IMR-90 (cell line): ENCODE measurements around the gene ALOX5AP.

Source experiments
- CHD1 ChIP-seq: IDR thresholded peaks from 2 replicates; pipeline ENCODE4 v1.6.1; 2012; ENCODE audit warnings: low read depth, low read length, improper control_type of control experiment
- CTCF ChIP-seq: conservative IDR thresholded peaks from 2 replicates; pipeline ENCODE4 v1.5.1; 2012; ENCODE audit warnings: mild to moderate bottlenecking, low read depth, low read length, improper control_type of control experiment
- ELK1 ChIP-seq: fragments of 150-350 bp; IDR thresholded peaks from 2 replicates; pipeline ENCODE4 v1.6.1; 2016; ENCODE audit warnings: low read depth, mild to moderate bottlenecking, low read length, moderate library complexity, borderline replicate concordance
- FOS ChIP-seq: fragments of 150-350 bp; IDR thresholded peaks from 2 replicates; pipeline ENCODE4 v1.6.1; 2016; ENCODE audit warnings: low read depth, low read length
- MAFK ChIP-seq: IDR thresholded peaks from 2 replicates; pipeline ENCODE4 v1.6.1; 2012; ENCODE audit warnings: low read depth, low read length, improper control_type of control experiment
- MAZ ChIP-seq: IDR thresholded peaks from 2 replicates; pipeline ENCODE4 v1.6.1; 2012; ENCODE audit warnings: low read depth, mild to moderate bottlenecking, low read length, improper control_type of control experiment, moderate library complexity, borderline replicate concordance
- MXI1 ChIP-seq: IDR thresholded peaks from 2 replicates; pipeline ENCODE4 v1.6.1; 2012; ENCODE audit warnings: low read depth, mild to moderate bottlenecking, low read length, moderate library complexity, borderline replicate concordance
- POLR2A ChIP-seq: IDR thresholded peaks from 2 replicates; pipeline ENCODE4 v1.6.1; 2012; ENCODE audit warnings: mild to moderate bottlenecking, low read depth, low read length
- RAD21 ChIP-seq: IDR thresholded peaks from 2 replicates; pipeline ENCODE4 v1.6.1; 2012; ENCODE audit warnings: low read length, improper control_type of control experiment
- RCOR1 ChIP-seq: IDR thresholded peaks from 2 replicates; pipeline ENCODE4 v1.6.1; 2012; ENCODE audit warnings: mild to moderate bottlenecking, low read length, improper control_type of control experiment; ENCODE audit not compliant: insufficient replicate concordance
- RFX5 ChIP-seq: IDR thresholded peaks from 2 replicates; pipeline ENCODE4 v1.8.0; 2012; ENCODE audit warnings: low read depth, mild to moderate bottlenecking, low read length, moderate library complexity
- SMC3 ChIP-seq: fragments of 150-350 bp; IDR thresholded peaks from 2 replicates; pipeline ENCODE4 v1.6.1; 2016; ENCODE audit warnings: low read depth, mild to moderate bottlenecking, antibody characterized with exemption, low read length, moderate library complexity
- USF2 ChIP-seq: fragments of 150-350 bp; IDR thresholded peaks from 2 replicates; pipeline ENCODE4 v1.6.1; 2017; ENCODE audit warnings: mild to moderate bottlenecking, antibody characterized with exemption, low read length, low read depth

- TF ChIP-seq POLR2A (no peak), CTCF (peak; percentile 89), RAD21 (peak; percentile 98), FOS (no peak), RFX5 (no peak), RCOR1 (no peak), CHD1 (no peak; the same call in 1 of the 2 replicates), MAFK (no peak), ELK1 (no peak), USF2 (no peak), MXI1 (no peak), SMC3 (peak; percentile 93), MAZ (peak; percentile 40; the same call in 1 of the 2 replicates)
Measured at GRCh38 chr13:30802953-30803478, 67.7 kb downstream of the ALOX5AP start.
